ENCODE results near the gene PTPRC.

Gene PTPRC

GRCh38 chr1:198678301-198678836 is 39.5 kb downstream of the PTPRC start:
- no peak for DNase-seq

GRCh38 chr1:198678901-198679329 is 40.1 kb downstream of the PTPRC start:
- DNase-seq = no peak

GRCh38 chr1:198679535-198680173 is 40.8 kb downstream of the PTPRC start:
- DNase-seq = no peak

GRCh38 chr1:198680174-198680875 is 41.5 kb downstream of the PTPRC start:
- DNase-seq = no peak

GRCh38 chr1:198681252-198681651 is 42.4 kb downstream of the PTPRC start:
- DNase-seq = peak; percentile 41

- DNase-seq = peak; percentile 95
Observed at GRCh38 chr1:198681831-198682759, 43.3 kb downstream of the PTPRC start.

- DNase-seq = no peak
Observed at GRCh38 chr1:198682850-198683249, 44.0 kb downstream of the PTPRC start.

GRCh38 chr1:198683449-198683848 is 44.6 kb downstream of the PTPRC start:
- DNase-seq = no peak

GRCh38 chr1:198686069-198686728 is 47.4 kb downstream of the PTPRC start:
- DNase-seq = peak; percentile 69

GRCh38 chr1:198687429-198687828 is 48.6 kb downstream of the PTPRC start:
- no peak for DNase-seq

- DNase-seq = no peak
Observed at GRCh38 chr1:198691063-198691462, 52.2 kb downstream of the PTPRC start.

- DNase-seq = no peak
Observed at GRCh38 chr1:198693321-198693720, 54.5 kb downstream of the PTPRC start.

- no peak for DNase-seq
Observed at GRCh38 chr1:198694542-198694941, 55.7 kb downstream of the PTPRC start.

GRCh38 chr1:198696211-198696610 is 57.4 kb downstream of the PTPRC start:
- no peak for DNase-seq

GRCh38 chr1:198699167-198700015 is 60.6 kb downstream of the PTPRC start:
- DNase-seq = peak; percentile 56

- DNase-seq = no peak
Observed at GRCh38 chr1:198700016-198700392, 61.2 kb downstream of the PTPRC start.

- DNase-seq = no peak
Observed at GRCh38 chr1:198700396-198700795, 61.6 kb downstream of the PTPRC start.

GRCh38 chr1:198701250-198701649 is 62.4 kb downstream of the PTPRC start:
- DNase-seq = no peak

- no peak for DNase-seq
Observed at GRCh38 chr1:198701766-198702539, 63.1 kb downstream of the PTPRC start.

- DNase-seq = no peak
Observed at GRCh38 chr1:198708761-198709525, 70.1 kb downstream of the PTPRC start.
